GM12801 (cell line): Measurements from ENCODE around the gene LAMA4.

Experiments
- TF ChIP-seq, protein P1 (sequence below): IDR thresholded peaks from one replicate; pipeline ENCODE4 v1.5.1; 2011; ENCODE audit warnings: control low read depth; ENCODE audit not compliant: insufficient read length; ENCODE audit errors: extremely low read depth

Gene LAMA4

GRCh38 chr6:112197636-112198035 is 56.7 kb downstream of the LAMA4 start:
- TF ChIP-seq, protein P1, sequence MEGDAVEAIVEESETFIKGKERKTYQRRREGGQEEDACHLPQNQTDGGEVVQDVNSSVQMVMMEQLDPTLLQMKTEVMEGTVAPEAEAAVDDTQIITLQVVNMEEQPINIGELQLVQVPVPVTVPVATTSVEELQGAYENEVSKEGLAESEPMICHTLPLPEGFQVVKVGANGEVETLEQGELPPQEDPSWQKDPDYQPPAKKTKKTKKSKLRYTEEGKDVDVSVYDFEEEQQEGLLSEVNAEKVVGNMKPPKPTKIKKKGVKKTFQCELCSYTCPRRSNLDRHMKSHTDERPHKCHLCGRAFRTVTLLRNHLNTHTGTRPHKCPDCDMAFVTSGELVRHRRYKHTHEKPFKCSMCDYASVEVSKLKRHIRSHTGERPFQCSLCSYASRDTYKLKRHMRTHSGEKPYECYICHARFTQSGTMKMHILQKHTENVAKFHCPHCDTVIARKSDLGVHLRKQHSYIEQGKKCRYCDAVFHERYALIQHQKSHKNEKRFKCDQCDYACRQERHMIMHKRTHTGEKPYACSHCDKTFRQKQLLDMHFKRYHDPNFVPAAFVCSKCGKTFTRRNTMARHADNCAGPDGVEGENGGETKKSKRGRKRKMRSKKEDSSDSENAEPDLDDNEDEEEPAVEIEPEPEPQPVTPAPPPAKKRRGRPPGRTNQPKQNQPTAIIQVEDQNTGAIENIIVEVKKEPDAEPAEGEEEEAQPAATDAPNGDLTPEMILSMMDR = no peak

GRCh38 chr6:112196306-112196705 is 58.1 kb downstream of the LAMA4 start:
- TF ChIP-seq, protein P1 = no peak

GRCh38 chr6:112195166-112195565 is 59.2 kb downstream of the LAMA4 start:
- TF ChIP-seq, protein P1 = no peak

DNA sequence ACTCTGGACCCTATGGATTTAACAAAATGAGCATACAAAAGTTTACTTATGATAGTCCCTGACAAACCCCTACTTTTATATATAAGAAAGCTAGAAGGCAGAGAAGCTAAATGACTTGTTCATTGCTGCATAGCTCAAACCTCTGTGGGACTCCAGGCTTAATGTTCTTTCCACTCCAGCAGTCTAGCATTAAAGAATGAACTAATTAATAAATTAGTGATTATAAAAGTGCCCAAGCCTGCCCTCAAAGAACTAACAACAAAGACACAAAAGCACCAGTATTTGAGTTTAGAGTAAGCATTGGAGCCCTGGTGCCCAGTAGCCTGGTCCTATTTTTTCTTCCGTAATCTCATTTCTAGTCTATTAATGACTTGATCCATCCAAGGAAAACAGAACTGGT is 59.9 kb downstream of the LAMA4 start:
- TF ChIP-seq, protein P1 = no peak

GRCh38 chr6:112193535-112194051 is 60.8 kb downstream of the LAMA4 start:
- TF ChIP-seq, protein P1 = no peak

- TF ChIP-seq, protein P1 = no peak
Measured at GRCh38 chr6:112193117-112193516, 61.2 kb downstream of the LAMA4 start.

DNA sequence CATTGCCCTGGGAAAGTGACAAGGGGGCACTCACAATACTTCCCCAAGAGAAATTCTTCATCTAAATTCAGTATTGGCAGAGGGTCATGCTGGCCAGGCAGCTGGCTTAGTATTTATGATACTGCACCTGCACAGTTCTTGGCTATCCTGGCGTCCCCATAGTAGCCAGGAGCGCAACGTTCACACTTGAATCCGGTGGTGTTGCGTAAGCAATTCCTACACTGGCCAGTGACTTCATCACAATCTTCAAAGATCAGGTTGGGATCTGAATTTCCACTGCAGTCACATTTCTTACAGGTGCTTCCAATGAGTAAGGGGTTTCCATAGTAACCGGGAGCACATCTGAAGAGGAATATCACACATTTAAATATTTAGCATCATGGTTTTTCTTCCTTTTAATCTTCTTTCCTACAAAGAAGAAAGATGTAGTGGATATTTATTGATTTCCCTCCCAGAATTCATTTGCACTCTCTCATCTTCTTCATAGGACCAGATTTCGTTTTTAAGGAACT is 62.8 kb downstream of the LAMA4 start:
- TF ChIP-seq, protein P1 = no peak
